ENCODE measurements around the gene NRBF2. TPM values are rescaled to one million over a fixed set of nuclear protein-coding genes. Genes with fewer than 3 reads are reported as not detected.

Gene NRBF2
- total RNA-seq, 2 experiments from 2014 or later: 25.3 to 25.6 TPM

DNA sequence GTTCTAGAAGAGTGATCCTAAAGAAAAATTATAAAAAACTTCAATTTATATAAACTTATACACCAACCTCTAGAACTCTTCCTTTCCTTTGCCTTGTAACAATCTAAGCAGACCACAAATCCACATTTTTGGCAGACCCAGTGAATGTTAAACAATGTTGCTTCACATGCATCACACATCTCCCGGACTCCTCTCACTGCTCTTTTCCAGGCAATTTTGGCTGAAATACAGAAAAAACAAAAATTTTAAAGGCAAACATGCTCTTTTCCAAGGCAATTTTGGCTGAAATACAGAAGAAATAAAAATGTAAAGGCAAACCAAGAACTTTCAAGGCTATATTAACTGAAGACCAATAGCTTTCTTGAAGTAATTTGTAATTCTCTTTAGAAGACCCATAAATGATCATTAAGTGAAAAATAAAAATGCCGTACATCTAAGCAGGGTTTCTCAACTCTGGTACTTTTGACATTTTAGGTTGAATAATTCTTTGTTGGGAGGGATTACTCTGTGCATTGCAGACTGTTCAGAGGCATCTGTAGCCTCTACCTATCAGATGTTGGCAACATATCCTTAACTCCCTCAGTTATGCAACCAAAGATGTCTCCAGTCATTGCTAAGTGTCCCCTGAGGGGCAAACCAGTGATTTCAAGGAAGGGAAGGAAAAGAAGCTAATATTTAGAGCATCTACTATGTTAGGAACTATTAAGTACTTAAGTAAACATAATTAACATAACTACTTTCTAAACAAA lies 64.4 kb downstream of the NRBF2 start:
- H3K4me3 ChIP-seq (ENCODE audit: low read length): no peak overlapping the region
- ChIA-PET CTCF (no interaction called here), POLR2A (no interaction called here)
- H3K4me3 Mint-ChIP-seq: no peak overlapping the region
- H3K9me3 ChIP-seq (ENCODE audit: control insufficient read depth in 1 of 2, insufficient read depth in 1 of 2, low read length in 2 of 2): no peaks in the 10 kb centered on the region
- intact Hi-C loops (cut with DNase I, micrococcal nuclease): no loop called here
- TF ChIP-seq, protein P1, sequence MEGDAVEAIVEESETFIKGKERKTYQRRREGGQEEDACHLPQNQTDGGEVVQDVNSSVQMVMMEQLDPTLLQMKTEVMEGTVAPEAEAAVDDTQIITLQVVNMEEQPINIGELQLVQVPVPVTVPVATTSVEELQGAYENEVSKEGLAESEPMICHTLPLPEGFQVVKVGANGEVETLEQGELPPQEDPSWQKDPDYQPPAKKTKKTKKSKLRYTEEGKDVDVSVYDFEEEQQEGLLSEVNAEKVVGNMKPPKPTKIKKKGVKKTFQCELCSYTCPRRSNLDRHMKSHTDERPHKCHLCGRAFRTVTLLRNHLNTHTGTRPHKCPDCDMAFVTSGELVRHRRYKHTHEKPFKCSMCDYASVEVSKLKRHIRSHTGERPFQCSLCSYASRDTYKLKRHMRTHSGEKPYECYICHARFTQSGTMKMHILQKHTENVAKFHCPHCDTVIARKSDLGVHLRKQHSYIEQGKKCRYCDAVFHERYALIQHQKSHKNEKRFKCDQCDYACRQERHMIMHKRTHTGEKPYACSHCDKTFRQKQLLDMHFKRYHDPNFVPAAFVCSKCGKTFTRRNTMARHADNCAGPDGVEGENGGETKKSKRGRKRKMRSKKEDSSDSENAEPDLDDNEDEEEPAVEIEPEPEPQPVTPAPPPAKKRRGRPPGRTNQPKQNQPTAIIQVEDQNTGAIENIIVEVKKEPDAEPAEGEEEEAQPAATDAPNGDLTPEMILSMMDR (IDR thresholded peaks at IDR 0.05): no peak
- no peak overlapping the region for H3K27ac Mint-ChIP-seq
- H3K27me3 Mint-ChIP-seq: no peaks in the 10 kb centered on the region
- no peak overlapping the region for H3K27ac ChIP-seq (ENCODE audit: low read depth in 1 of 2, low read length in 2 of 2)
- H3K36me3 Mint-ChIP-seq (ENCODE audit: low read depth): peaks cover 87% of the 10 kb centered on the region
- DNase-seq (no peak), ATAC-seq (ENCODE audit: poor library complexity) (no peak)
- no peaks in the 10 kb centered on the region for H3K9me3 Mint-ChIP-seq
- no peaks in the 10 kb centered on the region for H3K27me3 ChIP-seq (ENCODE audit: control insufficient read depth in 1 of 2, insufficient read depth in 2 of 2, low read length in 2 of 2)
- H3K4me1 ChIP-seq (ENCODE audit: insufficient read depth, low read length): no peaks in the 10 kb centered on the region
- H3K4me1 Mint-ChIP-seq (ENCODE audit: low read depth): peaks cover 17% of the 10 kb centered on the region
- H3K36me3 ChIP-seq (ENCODE audit: insufficient read depth, low read length): peaks cover 74% of the 10 kb centered on the region

DNA sequence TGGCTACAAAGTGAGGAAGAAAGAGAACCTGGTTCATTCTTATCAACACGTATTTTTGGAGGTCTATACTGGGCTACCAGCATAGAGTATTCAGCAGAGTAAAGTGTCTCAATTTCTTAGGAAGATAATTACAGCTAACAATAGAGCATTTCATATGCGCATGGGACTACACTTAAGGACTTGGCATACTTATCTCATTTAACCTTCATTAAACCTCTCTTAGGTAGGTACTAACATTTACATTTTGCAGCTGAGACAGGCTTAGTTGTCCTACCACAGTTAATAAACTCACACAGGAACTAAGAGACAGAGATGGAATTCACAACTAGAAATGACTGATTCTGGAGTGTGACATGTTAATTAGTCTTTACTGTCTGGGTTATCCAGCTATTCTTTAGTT lies 66.6 kb downstream of the NRBF2 start:
- no peaks in the 10 kb centered on the region for H3K27me3 Mint-ChIP-seq
- H3K27me3 ChIP-seq (ENCODE audit: control insufficient read depth in 1 of 2, insufficient read depth in 2 of 2, low read length in 2 of 2): no peaks in the 10 kb centered on the region
- intact Hi-C loops (cut with DNase I, micrococcal nuclease): no loop called here
- TF ChIP-seq, protein P1 (IDR thresholded peaks at IDR 0.05): no peak
- H3K9me3 ChIP-seq (ENCODE audit: control insufficient read depth in 1 of 2, insufficient read depth in 1 of 2, low read length in 2 of 2): no peaks in the 10 kb centered on the region
- H3K4me3 Mint-ChIP-seq: no peak overlapping the region
- H3K27ac ChIP-seq (ENCODE audit: low read depth in 1 of 2, low read length in 2 of 2): no peak overlapping the region
- no peak overlapping the region for H3K4me3 ChIP-seq (ENCODE audit: low read length)
- H3K4me1 ChIP-seq (ENCODE audit: insufficient read depth, low read length): no peaks in the 10 kb centered on the region
- no peak for DNase-seq
- H3K27ac Mint-ChIP-seq: no peak overlapping the region
- CTCF ChIA-PET: interaction anchor here (1.2 kb wide), 1 partner anchor 520 kb away, joined by 4 read pairs; no protein-coding TSS in a partner anchor
- ATAC-seq (ENCODE audit: poor library complexity): no peak
- peaks cover 63% of the 10 kb centered on the region for H3K36me3 ChIP-seq (ENCODE audit: insufficient read depth, low read length)
- H3K36me3 Mint-ChIP-seq (ENCODE audit: low read depth): peaks cover 80% of the 10 kb centered on the region
- H3K9me3 Mint-ChIP-seq: no peaks in the 10 kb centered on the region
- POLR2A ChIA-PET: no interaction called here
- H3K4me1 Mint-ChIP-seq (ENCODE audit: low read depth): peaks cover 22% of the 10 kb centered on the region

DNA sequence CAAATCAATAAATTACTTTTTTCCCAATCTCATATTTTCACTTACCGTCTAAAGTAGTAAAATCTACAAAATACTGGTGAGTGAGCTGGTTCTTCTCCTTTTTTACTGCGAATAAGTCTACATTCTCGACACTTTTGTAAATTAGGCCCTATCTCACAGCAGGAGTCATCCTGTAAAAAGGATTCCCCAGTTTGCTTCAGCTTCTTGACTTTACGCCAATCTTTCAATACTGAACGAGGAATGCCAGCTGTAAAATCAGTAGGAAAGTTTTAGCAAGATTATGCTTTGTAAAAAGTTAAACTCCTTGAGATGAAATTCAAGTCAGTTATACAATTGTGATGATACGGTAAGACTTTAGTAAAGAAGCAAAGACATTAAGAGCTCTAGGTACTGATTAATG lies 67.3 kb downstream of the NRBF2 start:
- H3K4me1 ChIP-seq (ENCODE audit: insufficient read depth, low read length): no peaks in the 10 kb centered on the region
- ATAC-seq (ENCODE audit: poor library complexity) (no peak), DNase-seq (no peak)
- H3K4me3 Mint-ChIP-seq: no peak overlapping the region
- H3K27ac ChIP-seq (ENCODE audit: low read depth in 1 of 2, low read length in 2 of 2): no peak overlapping the region
- ChIA-PET POLR2A (no interaction called here), CTCF (interaction anchor here (0.9 to 2.3 kb wide), 3 partner anchors 12 to 429 kb away, joined by 3 to 4 read pairs (median 3); no protein-coding TSS in a partner anchor)
- peaks cover 64% of the 10 kb centered on the region for H3K36me3 ChIP-seq (ENCODE audit: insufficient read depth, low read length)
- intact Hi-C loops (cut with DNase I, micrococcal nuclease): no loop called here
- TF ChIP-seq, protein P1 (IDR thresholded peaks at IDR 0.05): no peak
- peaks cover 81% of the 10 kb centered on the region for H3K36me3 Mint-ChIP-seq (ENCODE audit: low read depth)
- no peak overlapping the region for H3K4me3 ChIP-seq (ENCODE audit: low read length)
- no peaks in the 10 kb centered on the region for H3K27me3 ChIP-seq (ENCODE audit: control insufficient read depth in 1 of 2, insufficient read depth in 2 of 2, low read length in 2 of 2)
- no peaks in the 10 kb centered on the region for H3K27me3 Mint-ChIP-seq
- H3K4me1 Mint-ChIP-seq (ENCODE audit: low read depth): peaks cover 29% of the 10 kb centered on the region
- H3K27ac Mint-ChIP-seq: no peak overlapping the region
- H3K9me3 ChIP-seq (ENCODE audit: control insufficient read depth in 1 of 2, insufficient read depth in 1 of 2, low read length in 2 of 2): no peaks in the 10 kb centered on the region
- no peaks in the 10 kb centered on the region for H3K9me3 Mint-ChIP-seq
